Osteoblast (primary cell): ENCODE data around the gene NOD2. TPM values are rescaled to one million over a fixed set of nuclear protein-coding genes. Genes with fewer than 3 reads are reported as not detected.

Experiments used
- DNase-seq: peaks from one replicate; pipeline ENCODE4 v3.0.0; 2011; ENCODE audit warnings: low spot score, mixed read lengths; ENCODE audit not compliant: insufficient read length; ENCODE audit errors: missing footprints
- H2AFZ ChIP-seq: 2 replicates; pipeline ENCODE4 v1.6.0; 2011; ENCODE audit warnings: mild to moderate bottlenecking, low read length
- H3K27ac ChIP-seq: 2 replicates; pipeline ENCODE4 v1.5.1; 2011; ENCODE audit warnings: mild to moderate bottlenecking, low read depth, low read length, moderate library complexity
- H3K27me3 ChIP-seq: 2 replicates; pipeline ENCODE4 v1.6.0; 2012; ENCODE audit warnings: mild to moderate bottlenecking, control low read depth, inconsistent platforms, low read length, moderate library complexity; ENCODE audit not compliant: insufficient read depth
- H3K36me3 ChIP-seq: 2 replicates; pipeline ENCODE4 v1.5.1; 2011; ENCODE audit warnings: mild to moderate bottlenecking, low read length, control low read depth, moderate library complexity; ENCODE audit not compliant: insufficient read depth
- H3K4me1 ChIP-seq: 2 replicates; pipeline ENCODE4 v1.5.1; 2011; ENCODE audit warnings: mild to moderate bottlenecking, low read length, control low read depth, moderate library complexity; ENCODE audit not compliant: insufficient read depth
- H3K4me2 ChIP-seq: 2 replicates; pipeline ENCODE4 v1.6.0; 2011; ENCODE audit warnings: mild to moderate bottlenecking, low read length; ENCODE audit not compliant: insufficient read depth
- H3K4me3 ChIP-seq: fragments of 200-600 bp; sonication (generic); 3 replicates; pipeline ENCODE4 v1.5.1; 2012; ENCODE audit warnings: mild to moderate bottlenecking, low read length, inconsistent platforms; ENCODE audit not compliant: insufficient read depth
- H3K79me2 ChIP-seq: 2 replicates; pipeline ENCODE4 v1.6.0; 2012; ENCODE audit warnings: mild to moderate bottlenecking, low read length, control low read depth, inconsistent platforms; ENCODE audit not compliant: insufficient read depth
- H3K9me3 ChIP-seq: 2 replicates; pipeline ENCODE4 v1.5.1; 2011; ENCODE audit warnings: low read depth, low read length, control low read depth
- H4K20me1 ChIP-seq: 2 replicates; pipeline ENCODE4 v1.6.0; 2012; ENCODE audit warnings: mild to moderate bottlenecking, low read length, control low read depth; ENCODE audit not compliant: insufficient read depth
- total RNA-seq: library from RNA; depleted of rRNA; stranded (reverse); fragments of >200 nt; gene quantifications from 2 replicates; pipeline ENCODE4 v1.2.3, GENCODE V29; 2012
- TF ChIP-seq, protein P1 (sequence below): IDR thresholded peaks from 2 replicates; pipeline ENCODE4 v1.5.1; 2011; ENCODE audit warnings: mild to moderate bottlenecking, low read depth, low read length, moderate library complexity; ENCODE audit errors: extremely low read depth

The NOD2 gene
- total RNA-seq, 1 donor, result under 0.01 TPM

DNA sequence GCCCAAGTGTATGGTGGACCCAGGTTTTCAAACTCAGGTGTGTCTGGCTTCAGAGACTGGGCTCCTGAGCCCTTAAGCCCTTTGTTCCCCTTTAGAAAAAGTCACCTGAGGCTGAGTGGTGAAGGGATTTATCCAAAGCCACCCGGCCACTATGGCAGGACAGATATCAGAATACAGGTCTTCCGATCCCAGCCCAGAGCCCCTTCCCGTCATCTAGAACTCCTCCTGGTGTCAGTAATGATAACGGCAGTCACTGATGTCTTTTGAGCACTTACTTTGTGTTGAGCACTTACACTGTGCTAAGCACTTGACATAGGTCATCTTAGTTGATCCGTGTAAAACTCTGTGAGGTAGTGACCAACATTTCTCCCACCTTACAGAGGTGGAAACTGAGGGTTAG, 16.6 kb downstream of the NOD2 start:
- no peaks in the 10 kb centered on the region for H3K9me3 ChIP-seq
- H2AFZ ChIP-seq, result no peak overlapping the region
- H3K4me3 ChIP-seq, result no peak overlapping the region
- no peak for DNase-seq
- no peaks in the 10 kb centered on the region for H3K4me1 ChIP-seq
- no peaks in the 10 kb centered on the region for H4K20me1 ChIP-seq
- H3K27ac ChIP-seq, result no peak overlapping the region
- TF ChIP-seq, protein P1, sequence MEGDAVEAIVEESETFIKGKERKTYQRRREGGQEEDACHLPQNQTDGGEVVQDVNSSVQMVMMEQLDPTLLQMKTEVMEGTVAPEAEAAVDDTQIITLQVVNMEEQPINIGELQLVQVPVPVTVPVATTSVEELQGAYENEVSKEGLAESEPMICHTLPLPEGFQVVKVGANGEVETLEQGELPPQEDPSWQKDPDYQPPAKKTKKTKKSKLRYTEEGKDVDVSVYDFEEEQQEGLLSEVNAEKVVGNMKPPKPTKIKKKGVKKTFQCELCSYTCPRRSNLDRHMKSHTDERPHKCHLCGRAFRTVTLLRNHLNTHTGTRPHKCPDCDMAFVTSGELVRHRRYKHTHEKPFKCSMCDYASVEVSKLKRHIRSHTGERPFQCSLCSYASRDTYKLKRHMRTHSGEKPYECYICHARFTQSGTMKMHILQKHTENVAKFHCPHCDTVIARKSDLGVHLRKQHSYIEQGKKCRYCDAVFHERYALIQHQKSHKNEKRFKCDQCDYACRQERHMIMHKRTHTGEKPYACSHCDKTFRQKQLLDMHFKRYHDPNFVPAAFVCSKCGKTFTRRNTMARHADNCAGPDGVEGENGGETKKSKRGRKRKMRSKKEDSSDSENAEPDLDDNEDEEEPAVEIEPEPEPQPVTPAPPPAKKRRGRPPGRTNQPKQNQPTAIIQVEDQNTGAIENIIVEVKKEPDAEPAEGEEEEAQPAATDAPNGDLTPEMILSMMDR, result no peak
- H3K79me2 ChIP-seq, result no peaks in the 10 kb centered on the region
- H3K27me3 ChIP-seq, result peaks cover 3% of the 10 kb centered on the region
- H3K36me3 ChIP-seq, result no peaks in the 10 kb centered on the region
- no peak overlapping the region for H3K4me2 ChIP-seq

DNA sequence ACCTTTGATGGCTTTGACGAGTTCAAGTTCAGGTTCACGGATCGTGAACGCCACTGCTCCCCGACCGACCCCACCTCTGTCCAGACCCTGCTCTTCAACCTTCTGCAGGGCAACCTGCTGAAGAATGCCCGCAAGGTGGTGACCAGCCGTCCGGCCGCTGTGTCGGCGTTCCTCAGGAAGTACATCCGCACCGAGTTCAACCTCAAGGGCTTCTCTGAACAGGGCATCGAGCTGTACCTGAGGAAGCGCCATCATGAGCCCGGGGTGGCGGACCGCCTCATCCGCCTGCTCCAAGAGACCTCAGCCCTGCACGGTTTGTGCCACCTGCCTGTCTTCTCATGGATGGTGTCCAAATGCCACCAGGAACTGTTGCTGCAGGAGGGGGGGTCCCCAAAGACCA, 17.6 kb downstream of the NOD2 start:
- DNase-seq, result no peak
- H3K4me2 ChIP-seq, result no peak overlapping the region
- H3K27me3 ChIP-seq, result peaks cover 3% of the 10 kb centered on the region
- no peaks in the 10 kb centered on the region for H4K20me1 ChIP-seq
- no peaks in the 10 kb centered on the region for H3K4me1 ChIP-seq
- no peaks in the 10 kb centered on the region for H3K9me3 ChIP-seq
- H3K36me3 ChIP-seq, result no peaks in the 10 kb centered on the region
- H2AFZ ChIP-seq, result no peak overlapping the region
- H3K4me3 ChIP-seq, result no peak overlapping the region
- no peaks in the 10 kb centered on the region for H3K79me2 ChIP-seq
- H3K27ac ChIP-seq, result no peak overlapping the region
- TF ChIP-seq, protein P1, result no peak

DNA sequence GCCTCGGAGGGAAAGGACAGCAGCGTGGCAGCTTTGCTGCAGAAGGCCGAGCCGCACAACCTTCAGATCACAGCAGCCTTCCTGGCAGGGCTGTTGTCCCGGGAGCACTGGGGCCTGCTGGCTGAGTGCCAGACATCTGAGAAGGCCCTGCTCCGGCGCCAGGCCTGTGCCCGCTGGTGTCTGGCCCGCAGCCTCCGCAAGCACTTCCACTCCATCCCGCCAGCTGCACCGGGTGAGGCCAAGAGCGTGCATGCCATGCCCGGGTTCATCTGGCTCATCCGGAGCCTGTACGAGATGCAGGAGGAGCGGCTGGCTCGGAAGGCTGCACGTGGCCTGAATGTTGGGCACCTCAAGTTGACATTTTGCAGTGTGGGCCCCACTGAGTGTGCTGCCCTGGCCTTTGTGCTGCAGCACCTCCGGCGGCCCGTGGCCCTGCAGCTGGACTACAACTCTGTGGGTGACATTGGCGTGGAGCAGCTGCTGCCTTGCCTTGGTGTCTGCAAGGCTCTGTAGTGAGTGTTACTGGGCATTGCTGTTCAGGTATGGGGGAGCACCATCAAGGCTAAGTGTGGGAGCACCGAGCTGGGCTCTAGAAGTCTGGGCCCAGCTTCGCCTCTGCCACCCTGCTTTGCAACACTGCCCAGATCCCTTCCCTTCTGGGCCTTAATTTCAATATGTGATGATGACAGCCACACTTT, 18.6 kb downstream of the NOD2 start:
- Histone ChIP-seq H3K27me3 (peaks cover 1% of the 10 kb centered on the region), H2AFZ (no peak overlapping the region), H4K20me1 (no peaks in the 10 kb centered on the region), H3K36me3 (no peaks in the 10 kb centered on the region), H3K27ac (no peak overlapping the region), H3K9me3 (no peaks in the 10 kb centered on the region), H3K4me2 (no peak overlapping the region), H3K4me1 (no peaks in the 10 kb centered on the region), H3K79me2 (no peaks in the 10 kb centered on the region), H3K4me3 (no peak overlapping the region)
- DNase-seq, result no peak
- TF ChIP-seq, protein P1, result no peak

DNA sequence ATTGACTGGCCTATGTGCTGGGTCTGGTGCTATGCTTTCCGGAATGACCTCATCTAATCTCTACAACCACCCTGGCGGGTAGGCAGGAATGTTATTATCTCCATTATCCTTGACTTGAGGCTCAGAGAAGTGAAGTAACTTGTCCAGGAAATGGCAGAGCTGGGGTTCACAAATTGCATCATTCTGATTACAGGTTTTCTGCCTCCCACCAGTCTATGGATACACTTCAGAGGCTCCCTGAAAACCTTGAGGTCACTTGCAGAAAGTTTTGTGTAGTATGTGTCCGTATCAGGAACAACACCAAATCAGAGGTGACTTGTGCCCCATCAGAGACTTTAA, 19.1 kb downstream of the NOD2 start:
- no peak for DNase-seq
- Histone ChIP-seq H4K20me1 (no peaks in the 10 kb centered on the region), H3K27ac (no peak overlapping the region), H2AFZ (no peak overlapping the region), H3K79me2 (no peaks in the 10 kb centered on the region), H3K4me2 (no peak overlapping the region), H3K9me3 (no peaks in the 10 kb centered on the region), H3K4me1 (no peaks in the 10 kb centered on the region), H3K4me3 (no peak overlapping the region), H3K27me3 (no peaks in the 10 kb centered on the region), H3K36me3 (no peaks in the 10 kb centered on the region)
- TF ChIP-seq, protein P1, result no peak
